ENCODE results near the gene NCR2. TPM values are rescaled to one million over a fixed set of nuclear protein-coding genes. Genes with fewer than 3 reads are reported as not detected.

NCR2 gene
- total and polyA plus RNA-seq, 9 of the 15 experiments (the other 6 are each of a cell fraction or from before 2014, with no cell fraction given) = not detected

- WGBS (ENCODE audit: insufficient coverage, low coverage, missing lambda C conversion rate) = 2% methylated on average over 13 of the region's 13 CpGs
- no peak overlapping the region for H3K4me2 ChIP-seq (ENCODE audit: insufficient read depth, low read length)
- H3K9me3 ChIP-seq (replicated peaks; ENCODE audit: control insufficient read depth, insufficient read depth, low read depth, low read length) = no peaks in the 10 kb centered on the region
- ATAC-seq (peak; percentile 89), FAIRE-seq (peak; percentile 79), DNase-seq (ENCODE audit: extremely low read depth in 1 of 4, low spot score in 3 of 4) (peak; percentile 62 to 76 (median 66))
- BruUV-seq (replicated peaks) = no TSS peak
- H3K9ac ChIP-seq (ENCODE audit: insufficient read depth in 1 of 2, low read depth in 2 of 2, low read length in 2 of 2) = no peak overlapping the region
- H3K27ac ChIP-seq (ENCODE audit: extremely low read depth, low read depth, low read length) = no peak overlapping the region
- no peaks in the 10 kb centered on the region for H3K4me1 ChIP-seq (replicated peaks in 1 of 2; ENCODE audit: control insufficient read depth in 2 of 2, insufficient read depth in 2 of 2, low read length in 2 of 2)
- intact Hi-C loops (cut with micrococcal nuclease) (loop anchor here (1.0 kb wide), 1 partner anchor 12 kb away; no protein-coding TSS in a partner anchor), in situ Hi-C loops (cut with MboI) (no loop called here)
- no peaks in the 10 kb centered on the region for H3K36me3 ChIP-seq (ENCODE audit: control insufficient read depth, insufficient read depth, low read length)
- H4K20me1 ChIP-seq (replicated peaks; ENCODE audit: control insufficient read depth, insufficient read depth, low read length) = no peaks in the 10 kb centered on the region
- peaks cover 15 to 18% of the 10 kb centered on the region in 2 experiments; a peak in 4 of 5 replicates for H3K27me3 ChIP-seq (ENCODE audit: control insufficient read depth in 2 of 2, insufficient read depth in 2 of 2, low read length in 2 of 2)
- H3K4me3 ChIP-seq = no peak overlapping the region
- ChIA-PET POLR2A (interaction anchor here (0.6 to 1.0 kb wide), 4 partner anchors 8 to 38 kb away, joined by 3 read pairs; no protein-coding TSS in a partner anchor), CTCF (ENCODE audit: low intra/inter-chr PET ratio) (interaction anchor here (0.6 to 3.7 kb wide), 14 partner anchors 10 to 1596 kb away, joined by 3 to 34 read pairs (median 4); partner anchors contain the start of gene NCR2)
- H3K79me2 ChIP-seq (ENCODE audit: control insufficient read depth, insufficient read depth, low read length) = no peaks in the 10 kb centered on the region
- H2AFZ ChIP-seq (ENCODE audit: low read depth, low read length) = no peak overlapping the region
- no peaks in the 10 kb centered on the region for H3K9me1 ChIP-seq (ENCODE audit: control insufficient read depth, insufficient read depth, low read length)
- TF ChIP-seq ZNF277 (CRISPR knock-in tag; IDR thresholded peaks at IDR 0.05; ENCODE audit: borderline replicate concordance) (no peak), KDM2B (CRISPR knock-in tag; IDR thresholded peaks at IDR 0.05) (no peak), TBL1XR1 (IDR thresholded peaks at IDR 0.05; ENCODE audit: low read length in 2 of 2) (0 out of 4 replicates have a peak, but pooled peaks of 1 of the 2 experiments have one; percentile 17), RBBP5 (IDR thresholded peaks at IDR 0.05; ENCODE audit: borderline replicate concordance, insufficient read depth, low read length, poor library complexity, severe bottlenecking) (no peak), SMC3 (conservative IDR thresholded peaks at IDR 0.05; ENCODE audit: insufficient read depth, low read depth, low read length) (peak; percentile 47), RAD21 (CRISPR knock-in tag; conservative IDR thresholded peaks at IDR 0.05 in 1 of 2, IDR thresholded peaks at IDR 0.05 in 1 of 2) (peak; percentile 64 to 67), CTCF (IDR thresholded peaks at IDR 0.05 in 2 of 3, conservative IDR thresholded peaks at IDR 0.05 in 1 of 3; ENCODE audit: insufficient read depth in 2 of 3, low read depth in 1 of 3, low read length in 3 of 3) (peak; percentile 64 to 90 (median 68)), CXXC5 (CRISPR knock-in tag; IDR thresholded peaks at IDR 0.05) (0 out of 2 replicates have a peak, but pooled peaks have one; percentile 6), ZNF384 (IDR thresholded peaks at IDR 0.05; ENCODE audit: low read depth, low read length) (peak; percentile 78; the same call in 1 of the 2 replicates)
These were observed 29.1 kb upstream of the NCR2 start for GRCh38 chr6:41306187-41306854.
